H9 (cell line): ENCODE results near the gene ALG2. TPM values are rescaled to one million over a fixed set of nuclear protein-coding genes. Genes with fewer than 3 reads are reported as not detected.

ENCODE experiments used
- DNase-seq: peaks from one replicate; pipeline ENCODE4 v3.0.0-alpha.2; 2017
- H2AFZ ChIP-seq: one replicate; pipeline ENCODE4 v1.6.1; 2013; ENCODE audit warnings: mild to moderate bottlenecking, low read length, control low read depth, moderate library complexity
- H2AK5ac ChIP-seq: 2 replicates; pipeline ENCODE4 v1.6.1; 2013; ENCODE audit warnings: low read length, control low read depth, mixed read lengths; ENCODE audit not compliant: insufficient read length
- H2BK120ac ChIP-seq: one replicate; pipeline ENCODE4 v1.6.1; 2013; ENCODE audit warnings: low read depth, mild to moderate bottlenecking, low read length, control low read depth, inconsistent platforms; ENCODE audit not compliant: poor library complexity, severe bottlenecking
- H2BK12ac ChIP-seq: 2 replicates; pipeline ENCODE4 v1.6.1; 2013; ENCODE audit warnings: low read length, control low read depth, mixed read lengths, low read depth; ENCODE audit not compliant: insufficient read length
- H2BK15ac ChIP-seq: 2 replicates; pipeline ENCODE4 v1.6.1; 2013; ENCODE audit warnings: low read depth, low read length, control low read depth
- H2BK20ac ChIP-seq: one replicate; pipeline ENCODE4 v1.6.1; 2013; ENCODE audit warnings: low read depth, mild to moderate bottlenecking, low read length, control low read depth, inconsistent platforms; ENCODE audit not compliant: poor library complexity, severe bottlenecking
- H2BK5ac ChIP-seq: 2 replicates; pipeline ENCODE4 v1.6.1; 2013; ENCODE audit warnings: low read length, control low read depth, mixed read lengths; ENCODE audit not compliant: insufficient read length
- H3K14ac ChIP-seq: 2 replicates; pipeline ENCODE4 v1.6.1; 2013; ENCODE audit warnings: low read length, control low read depth; ENCODE audit not compliant: insufficient read depth
- H3K18ac ChIP-seq: 2 replicates; pipeline ENCODE4 v1.6.1; 2013; ENCODE audit warnings: low read depth, mild to moderate bottlenecking, mixed read lengths, low read length, control low read depth; ENCODE audit not compliant: insufficient read length
- H3K23ac ChIP-seq: 2 replicates; pipeline ENCODE4 v1.6.1; 2013; ENCODE audit warnings: low read length, control low read depth, mixed read lengths, low read depth; ENCODE audit not compliant: insufficient read length
- H3K23me2 ChIP-seq: 2 replicates; pipeline ENCODE4 v1.6.1; 2013; ENCODE audit warnings: low read depth, mild to moderate bottlenecking, mixed read lengths, low read length, control low read depth; ENCODE audit not compliant: insufficient read length, poor library complexity, severe bottlenecking
- H3K27ac ChIP-seq: 2 replicates; pipeline ENCODE4 v1.5.1; 2013; ENCODE audit warnings: low read length, control low read depth, mixed read lengths, low read depth; ENCODE audit not compliant: insufficient read length
- H3K27me3 ChIP-seq: 2 replicates; pipeline ENCODE4 v1.6.1; 2013; ENCODE audit warnings: low read length, control low read depth, inconsistent platforms; ENCODE audit not compliant: insufficient read depth
- H3K4ac ChIP-seq: 2 replicates; pipeline ENCODE4 v1.6.1; 2013; ENCODE audit warnings: low read depth, mild to moderate bottlenecking, control low read depth, inconsistent platforms, low read length, moderate library complexity
- H3K4me1 ChIP-seq: 2 replicates; pipeline ENCODE4 v1.6.1; 2013; ENCODE audit warnings: low read length, control low read depth, inconsistent platforms; ENCODE audit not compliant: insufficient read depth
- H3K4me2 ChIP-seq: 2 replicates; pipeline ENCODE4 v1.6.1; 2013; ENCODE audit warnings: low read length, control low read depth, mixed read lengths; ENCODE audit not compliant: insufficient read length, insufficient read depth
- H3K56ac ChIP-seq: 2 replicates; pipeline ENCODE4 v1.6.1; 2013; ENCODE audit warnings: low read depth, mild to moderate bottlenecking, mixed read lengths, low read length, control low read depth; ENCODE audit not compliant: insufficient read length
- H3K79me1 ChIP-seq: 2 replicates; pipeline ENCODE4 v1.6.1; 2013; ENCODE audit warnings: low read depth, mild to moderate bottlenecking, moderate library complexity, low read length, control low read depth, inconsistent platforms; ENCODE audit not compliant: insufficient read depth, poor library complexity, severe bottlenecking
- H3K79me2 ChIP-seq: 2 replicates; pipeline ENCODE4 v1.6.1; 2013; ENCODE audit warnings: low read length, control low read depth, inconsistent platforms; ENCODE audit not compliant: insufficient read depth
- H3K9ac ChIP-seq: 2 replicates; pipeline ENCODE4 v1.6.1; 2013; ENCODE audit warnings: low read length, control low read depth, mixed read lengths; ENCODE audit not compliant: insufficient read length; ENCODE audit errors: extremely low read depth
- H3K9me3 ChIP-seq: one replicate; pipeline ENCODE4 v1.6.1; 2013; ENCODE audit warnings: low read depth, low read length, inconsistent platforms; ENCODE audit not compliant: control insufficient read depth
- H3T11ph ChIP-seq: one replicate; pipeline ENCODE4 v1.6.1; 2013; ENCODE audit warnings: mild to moderate bottlenecking, low read length, control low read depth, inconsistent platforms
- H4K20me1 ChIP-seq: one replicate; pipeline ENCODE4 v1.6.1; 2013; ENCODE audit not compliant: control insufficient read depth, insufficient read length, insufficient read depth
- H4K5ac ChIP-seq: 2 replicates; pipeline ENCODE4 v1.6.1; 2013; ENCODE audit warnings: low read depth, mild to moderate bottlenecking, mixed read lengths, low read length, control low read depth; ENCODE audit not compliant: insufficient read length
- H4K8ac ChIP-seq: replicated peaks from 2 replicates; pipeline ENCODE4 v1.6.1; 2013; ENCODE audit warnings: low read length, control low read depth, mixed read lengths, low read depth; ENCODE audit not compliant: insufficient read length
- H4K91ac ChIP-seq: 2 replicates; pipeline ENCODE4 v1.6.1; 2013; ENCODE audit warnings: low read depth, mild to moderate bottlenecking, moderate library complexity, mixed read lengths, low read length, control low read depth; ENCODE audit not compliant: insufficient read length
- H3K27ac Mint-ChIP-seq, 3 experiments: 2 replicates in 2 of 3; 3 replicates in 1 of 3; pipeline ENCODE4 v1.8.0; 2020 to 2021; ENCODE audit warnings: mixed read lengths in 3 of 3, mild to moderate bottlenecking in 1 of 3, moderate library complexity in 1 of 3
- H3K27me3 Mint-ChIP-seq: 2 replicates; pipeline ENCODE4 v1.8.0; 2021; ENCODE audit warnings: low read depth, mild to moderate bottlenecking, moderate library complexity, mixed read lengths
- H3K36me3 Mint-ChIP-seq, 3 experiments: 2 replicates in 2 of 3; 3 replicates in 1 of 3; pipeline ENCODE4 v1.8.0; 2020 to 2021; ENCODE audit warnings: low read depth in 3 of 3, mixed read lengths in 3 of 3; ENCODE audit not compliant: insufficient read depth in 1 of 3
- H3K4me1 Mint-ChIP-seq, 2 experiments: 2 replicates each; pipeline ENCODE4 v1.8.0; 2020; ENCODE audit warnings: mixed read lengths in 2 of 2
- H3K4me3 Mint-ChIP-seq, 2 experiments: 2 replicates in 1 of 2; 3 replicates in 1 of 2; pipeline ENCODE4 v1.8.0; 2020 to 2021; ENCODE audit warnings: mild to moderate bottlenecking in 2 of 2, mixed read lengths in 2 of 2, moderate library complexity in 1 of 2
- H3K9me3 Mint-ChIP-seq, 2 experiments: 2 replicates in 1 of 2; 3 replicates in 1 of 2; pipeline ENCODE4 v1.8.0; 2020; ENCODE audit warnings: mild to moderate bottlenecking in 2 of 2, mixed read lengths in 2 of 2, moderate library complexity in 1 of 2
- CTCF ChIP-seq: fragments of 200-600 bp; sonication (generic); conservative IDR thresholded peaks from 3 replicates; pipeline ENCODE4 v1.8.0; 2021; ENCODE audit warnings: antibody characterized with exemption, mild to moderate bottlenecking
- WGBS: extraction: QIAGEN DNeasy Blood & Tissue Kit; methylation state at CpG from one replicate; pipeline ENCODE4 v1.1.7; 2013; ENCODE audit warnings: missing lambda C conversion rate, low lambda C conversion rate, mixed read lengths; ENCODE audit not compliant: insufficient read length; ENCODE audit errors: extremely low coverage; 5-methylcytosine and 5-hydroxymethylcytosine counted together
- total RNA-seq: library from RNA; stranded (reverse); gene quantifications from 2 replicates; pipeline ENCODE4 v1.2.1, GENCODE V29; 2021

Gene ALG2
- total RNA-seq, 1 experiment from 2014 or later: 30.1 TPM

- TF ChIP-seq CTCF: no peak
- no peaks in the 10 kb centered on the region for H3K27me3 ChIP-seq
- H3K23ac ChIP-seq: no peak overlapping the region
- no peak overlapping the region for H3K27ac Mint-ChIP-seq
- H4K20me1 ChIP-seq: no peaks in the 10 kb centered on the region
- H3T11ph ChIP-seq: no peak overlapping the region
- H3K27me3 Mint-ChIP-seq: peaks cover 3% of the 10 kb centered on the region
- no peak overlapping the region for H3K4me2 ChIP-seq
- no peak overlapping the region for H2BK20ac ChIP-seq
- H2BK120ac ChIP-seq: no peak overlapping the region
- no peak overlapping the region for H2AK5ac ChIP-seq
- no peak overlapping the region for H2BK5ac ChIP-seq
- no peak overlapping the region for H3K27ac ChIP-seq
- H3K79me2 ChIP-seq: no peaks in the 10 kb centered on the region
- no peak overlapping the region for H4K8ac ChIP-seq
- H4K91ac ChIP-seq: no peak overlapping the region
- no peak overlapping the region for H3K4ac ChIP-seq
- H3K9ac ChIP-seq: no peak overlapping the region
- no peak overlapping the region for H3K18ac ChIP-seq
- H3K9me3 Mint-ChIP-seq: no peaks in the 10 kb centered on the region; a peak in 1 of 5 replicates
- H3K14ac ChIP-seq: no peak overlapping the region
- no peak overlapping the region for H2AFZ ChIP-seq
- H3K56ac ChIP-seq: no peak overlapping the region
- no peak overlapping the region for H4K5ac ChIP-seq
- H3K36me3 Mint-ChIP-seq: no peaks in the 10 kb centered on the region; a peak in 1 of 7 replicates
- no peak overlapping the region for H2BK15ac ChIP-seq
- no peaks in the 10 kb centered on the region for H3K23me2 ChIP-seq
- H3K79me1 ChIP-seq: no peaks in the 10 kb centered on the region
- peaks cover 18 to 19% of the 10 kb centered on the region in 2 experiments for H3K4me1 Mint-ChIP-seq
- no peaks in the 10 kb centered on the region for H3K9me3 ChIP-seq
- no peaks in the 10 kb centered on the region; the same call in 1 of the 2 replicates for H3K4me1 ChIP-seq
- no peak for DNase-seq
- no CpG with 5 or more reads among the region's 5 CpGs for WGBS
- no peak overlapping the region for H2BK12ac ChIP-seq
- H3K4me3 Mint-ChIP-seq: no peak overlapping the region; a peak in 1 of 5 replicates
These were observed 36.5 kb downstream of the ALG2 start for GRCh38 chr9:99185348-99185632.
